Measurements from ENCODE around the gene PP2D1.

GRCh38 chr3:20041197-20041780, 29.2 kb upstream of the PP2D1 start:
- no peak for TF ChIP-seq CTCF (IDR thresholded peaks at IDR 0.05; ENCODE audit: poor library complexity)
- TF ChIP-seq EZH2 (IDR thresholded peaks at IDR 0.05; ENCODE audit: borderline replicate concordance): no peak
